K562 (cell line): ENCODE measurements around the gene BCAS4.

Experiments used
- ARID3A ChIP-seq: IDR thresholded peaks from 2 replicates; pipeline ENCODE4 v1.6.1; 2012; ENCODE audit warnings: low read depth, low read length, improper control_type of control experiment, borderline replicate concordance
- CEBPB ChIP-seq: fragments of 450-650 bp; IDR thresholded peaks from 2 replicates; pipeline ENCODE4 v1.6.1; 2016; ENCODE audit warnings: missing genetic modification characterization, missing compliant biosample characterization
- ELF4 ChIP-seq: fragments of 450-650 bp; formaldehyde crosslinking; IDR thresholded peaks from 2 replicates; pipeline ENCODE4 v1.4.0; 2022; ENCODE audit warnings: missing genetic modification characterization
- HDGF ChIP-seq: fragments of 450-650 bp; IDR thresholded peaks from 2 replicates; pipeline ENCODE4 v1.6.1; 2016
- ZNF75A ChIP-seq: fragments of 450-650 bp; formaldehyde crosslinking; IDR thresholded peaks from 2 replicates; pipeline ENCODE4 v1.4.0; 2020; ENCODE audit warnings: mild to moderate bottlenecking
- TF ChIP-seq, protein P1 (sequence below), 2 experiments: fragments of 450-650 bp in 1 of 2; sonication (generic) in 1 of 2; formaldehyde crosslinking in 1 of 2; IDR thresholded peaks in 1 of 2; conservative IDR thresholded peaks in 1 of 2; 2 replicates each; pipeline versions ENCODE4 v1.6.1 to v1.8.1; 2016 to 2023; ENCODE audit warnings: mild to moderate bottlenecking in 2 of 2, moderate library complexity in 2 of 2, inconsistent platforms in 1 of 2, missing genetic modification reagents in 1 of 2
- TF ChIP-seq, protein P2 (sequence below): fragments of 250-450 bp; sonication (Bioruptor Pico); IDR thresholded peaks from 2 replicates; pipeline ENCODE4 v1.5.1; 2021; ENCODE audit warnings: mild to moderate bottlenecking

- TF ChIP-seq CEBPB (no peak), ARID3A (no peak), ZNF75A (CRISPR knock-in tag) (no peak), HDGF (no peak), ELF4 (CRISPR knock-in tag) (no peak)
- TF ChIP-seq, protein P1, sequence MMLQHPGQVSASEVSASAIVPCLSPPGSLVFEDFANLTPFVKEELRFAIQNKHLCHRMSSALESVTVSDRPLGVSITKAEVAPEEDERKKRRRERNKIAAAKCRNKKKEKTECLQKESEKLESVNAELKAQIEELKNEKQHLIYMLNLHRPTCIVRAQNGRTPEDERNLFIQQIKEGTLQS (IDR thresholded peaks at IDR 0.05): no peak
- TF ChIP-seq, protein P1 (CRISPR knock-in tag; conservative IDR thresholded peaks at IDR 0.05): no peak
- TF ChIP-seq, protein P2, sequence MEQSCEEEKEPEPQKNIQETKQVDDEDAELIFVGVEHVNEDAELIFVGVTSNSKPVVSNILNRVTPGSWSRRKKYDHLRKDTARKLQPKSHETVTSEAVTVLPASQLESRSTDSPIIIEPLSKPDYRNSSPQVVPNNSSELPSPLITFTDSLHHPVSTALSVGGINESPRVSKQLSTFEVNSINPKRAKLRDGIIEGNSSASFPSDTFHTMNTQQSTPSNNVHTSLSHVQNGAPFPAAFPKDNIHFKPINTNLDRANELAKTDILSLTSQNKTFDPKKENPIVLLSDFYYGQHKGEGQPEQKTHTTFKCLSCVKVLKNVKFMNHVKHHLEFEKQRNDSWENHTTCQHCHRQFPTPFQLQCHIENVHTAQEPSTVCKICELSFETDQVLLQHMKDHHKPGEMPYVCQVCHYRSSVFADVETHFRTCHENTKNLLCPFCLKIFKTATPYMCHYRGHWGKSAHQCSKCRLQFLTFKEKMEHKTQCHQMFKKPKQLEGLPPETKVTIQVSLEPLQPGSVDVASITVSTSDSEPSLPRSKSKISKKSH (CRISPR knock-in tag): no peak
Measured at GRCh38 chr20:50885068-50885467, 90.2 kb downstream of the BCAS4 start.
